ENCODE data around the gene LRRC3. TPM values are rescaled to one million over a fixed set of nuclear protein-coding genes. Genes with fewer than 3 reads are reported as not detected.

LRRC3 gene
- total RNA-seq, 1 experiment from 2014 or later: not detected

GRCh38 chr21:44511219-44511937, 56.1 kb downstream of the LRRC3 start:
- DNase-seq (ENCODE audit: low read depth): no peak

Other genes with a start within 250 kb of the LRRC3 start
- gene ICOSLG, start 214.6 kb upstream of the LRRC3 start, total RNA-seq (2014; rRNA removed): under 0.01 TPM in 1 of 2 replicates, not detected in the other
- not detected in 2 replicates for gene DNMT3L, start 193.6 kb upstream of the LRRC3 start, total RNA-seq (2014; rRNA removed)
- gene AIRE, start 169.6 kb upstream of the LRRC3 start, total RNA-seq (2014; rRNA removed): not detected in 2 replicates
- gene PFKL, start 155.5 kb upstream of the LRRC3 start, total RNA-seq (2014; rRNA removed): 154 and 166 TPM in 2 replicates
- 15.7 and 19.0 TPM in 2 replicates for gene CFAP410, start 116.1 kb upstream of the LRRC3 start, total RNA-seq (2014; rRNA removed)
- gene TRPM2, start 101.9 kb upstream of the LRRC3 start, total RNA-seq (2014; rRNA removed): not detected in 2 replicates
- not detected in 2 replicates for gene KRTAP10-1, start 84.7 kb downstream of the LRRC3 start, total RNA-seq (2014; rRNA removed)
- not detected in 2 replicates for gene KRTAP10-2, start 96.0 kb downstream of the LRRC3 start, total RNA-seq (2014; rRNA removed)
- not detected in 2 replicates for gene KRTAP10-3, start 103.3 kb downstream of the LRRC3 start, total RNA-seq (2014; rRNA removed)
- not detected in 2 replicates for gene KRTAP10-4, start 118.2 kb downstream of the LRRC3 start, total RNA-seq (2014; rRNA removed)
- gene KRTAP10-5, start 125.1 kb downstream of the LRRC3 start, total RNA-seq (2014; rRNA removed): not detected in 2 replicates
- gene KRTAP10-6, start 137.0 kb downstream of the LRRC3 start, total RNA-seq (2014; rRNA removed): not detected in 2 replicates
- not detected in 2 replicates for gene KRTAP10-7, start 145.1 kb downstream of the LRRC3 start, total RNA-seq (2014; rRNA removed)
- gene KRTAP10-8, start 156.6 kb downstream of the LRRC3 start, total RNA-seq (2014; rRNA removed): not detected in 2 replicates
- not detected in 2 replicates for gene KRTAP10-9, start 171.6 kb downstream of the LRRC3 start, total RNA-seq (2014; rRNA removed)
- gene KRTAP10-10, start 181.8 kb downstream of the LRRC3 start, total RNA-seq (2014; rRNA removed): not detected in 2 replicates
- not detected in 2 replicates for gene KRTAP10-11, start 190.9 kb downstream of the LRRC3 start, total RNA-seq (2014; rRNA removed)
- not detected in 2 replicates for gene KRTAP12-4, start 199.1 kb downstream of the LRRC3 start, total RNA-seq (2014; rRNA removed)
- gene KRTAP12-3, start 202.4 kb downstream of the LRRC3 start, total RNA-seq (2014; rRNA removed): not detected in 2 replicates
- not detected in 2 replicates for gene KRTAP12-2, start 211.4 kb downstream of the LRRC3 start, total RNA-seq (2014; rRNA removed)
- gene KRTAP12-1, start 226.7 kb downstream of the LRRC3 start, total RNA-seq (2014; rRNA removed): not detected in 2 replicates
- not detected in 2 replicates for gene KRTAP10-12, start 241.7 kb downstream of the LRRC3 start, total RNA-seq (2014; rRNA removed)